HG02970 (cell line): ENCODE results near the gene CRACDL.

Experiments
- ATAC-seq: cut with Tn5 transposase; IDR thresholded peaks from one replicate; pipeline ENCODE4 v1.9.1; 2021; ENCODE audit warnings: mild to moderate bottlenecking, moderate library complexity, moderate number of reproducible peaks; ENCODE audit not compliant: unreplicated experiment, low FRiP score

CRACDL gene

DNA sequence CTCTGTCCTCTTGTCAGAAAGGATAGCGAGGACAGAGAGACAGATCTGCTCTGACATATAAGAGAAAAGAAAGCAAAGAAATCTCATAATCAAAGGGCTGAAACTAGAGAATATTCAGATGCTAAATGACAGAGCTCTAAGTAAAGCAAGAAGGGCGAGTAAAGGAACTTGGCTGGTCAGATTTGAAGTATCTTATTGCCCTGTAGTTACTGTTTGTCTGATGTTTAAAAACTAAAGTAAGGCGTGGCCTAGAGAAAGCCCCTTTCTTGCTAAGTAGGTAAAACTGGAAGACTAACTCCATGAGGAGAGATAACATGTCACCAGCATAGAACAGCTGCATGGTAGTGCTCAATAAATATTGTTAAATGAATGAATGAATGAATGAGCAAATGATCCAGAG is 70.0 kb downstream of the CRACDL start:
- no peak for ATAC-seq

DNA sequence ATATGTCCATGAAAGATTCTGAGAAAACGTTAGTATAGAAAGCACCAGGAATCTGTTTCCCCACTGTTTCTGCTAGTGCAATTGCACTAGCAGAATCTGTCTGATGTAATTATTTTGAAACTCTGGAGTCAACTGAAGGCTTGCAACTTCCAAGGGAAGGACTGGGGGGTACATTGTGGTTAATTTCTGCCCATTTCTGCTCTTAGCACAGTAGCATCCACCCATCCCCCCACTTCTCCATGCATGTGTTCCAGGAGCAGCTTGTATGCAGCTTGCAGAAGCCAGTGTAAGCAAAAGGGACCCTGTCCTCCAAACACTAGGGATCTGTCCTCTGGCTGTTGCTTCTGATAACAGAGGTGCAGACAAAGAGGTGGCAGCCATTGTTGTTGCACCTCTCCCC is 74.4 kb downstream of the CRACDL start:
- no peak for ATAC-seq

DNA sequence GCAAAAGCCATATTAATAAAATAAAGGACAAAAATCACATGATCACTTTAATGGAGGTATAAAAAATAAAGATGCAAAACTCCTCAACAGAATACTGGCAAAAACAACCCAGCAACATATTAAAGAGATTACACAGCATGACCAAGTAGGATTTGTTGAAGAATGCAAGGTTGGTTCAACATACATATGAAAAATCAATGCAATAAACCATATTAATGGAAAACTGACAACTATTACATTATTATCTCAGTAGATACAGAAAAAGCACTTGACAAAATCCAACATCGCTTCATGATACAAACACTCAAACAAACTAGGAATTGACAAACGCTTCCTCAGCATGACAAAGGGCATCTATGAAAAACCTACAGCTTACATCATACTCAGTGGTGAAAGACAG is 76.7 kb downstream of the CRACDL start:
- no peak for ATAC-seq

DNA sequence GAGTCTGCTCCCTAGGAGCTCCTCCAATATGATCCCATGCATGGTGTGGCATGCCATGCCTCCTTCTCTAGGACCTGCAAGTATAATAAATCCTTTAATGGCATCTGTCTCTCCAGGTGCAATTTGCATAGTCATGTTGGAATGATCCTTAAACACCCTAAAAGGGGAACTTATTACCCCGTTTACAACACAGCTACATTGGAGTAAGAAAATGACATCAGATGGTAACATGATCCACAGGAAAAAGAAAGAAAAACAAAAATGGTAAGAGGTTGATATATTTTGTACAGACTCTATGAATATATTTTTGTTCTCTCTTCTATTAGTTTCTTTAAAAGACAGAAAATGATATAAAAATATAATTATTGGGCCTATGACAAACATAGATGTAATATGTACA is 79.0 kb downstream of the CRACDL start:
- ATAC-seq = no peak

DNA sequence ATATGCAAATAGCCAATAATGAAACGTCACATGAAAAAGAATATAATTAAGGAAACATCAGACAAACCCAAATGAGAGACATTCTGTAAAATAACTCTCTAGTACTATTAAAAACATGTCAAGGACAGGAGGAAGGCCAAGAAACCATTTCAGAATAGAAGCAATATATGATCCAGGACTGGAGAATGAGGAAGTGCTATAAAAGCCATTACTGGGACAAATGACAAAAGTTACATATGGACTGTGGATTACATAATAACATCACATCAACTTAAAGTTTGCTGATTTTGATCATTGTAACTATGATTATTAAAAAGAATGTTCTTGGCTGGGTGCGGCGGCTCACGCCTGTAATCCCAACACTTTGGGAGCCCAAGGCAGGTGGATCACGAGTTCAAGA is 81.3 kb downstream of the CRACDL start:
- ATAC-seq = no peak

DNA sequence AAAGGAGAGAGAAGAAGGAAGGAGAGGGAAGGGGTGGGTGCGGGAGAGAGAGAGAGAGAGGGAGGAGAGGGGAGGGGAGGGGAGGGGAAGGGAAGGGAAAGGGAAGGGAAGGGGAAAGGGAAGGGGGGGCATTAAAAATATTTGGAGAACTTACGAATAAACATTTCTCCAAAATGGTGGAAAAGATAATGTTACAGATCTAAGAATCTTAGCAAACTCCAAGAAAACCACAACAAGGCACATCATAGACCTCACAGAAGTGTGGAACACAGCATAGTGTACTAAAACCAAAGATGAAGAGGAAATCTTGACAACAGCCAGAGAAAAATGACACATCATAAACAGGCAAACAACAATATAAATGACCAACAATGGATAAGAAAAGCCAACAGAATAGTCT is 83.1 kb downstream of the CRACDL start:
- no peak for ATAC-seq

DNA sequence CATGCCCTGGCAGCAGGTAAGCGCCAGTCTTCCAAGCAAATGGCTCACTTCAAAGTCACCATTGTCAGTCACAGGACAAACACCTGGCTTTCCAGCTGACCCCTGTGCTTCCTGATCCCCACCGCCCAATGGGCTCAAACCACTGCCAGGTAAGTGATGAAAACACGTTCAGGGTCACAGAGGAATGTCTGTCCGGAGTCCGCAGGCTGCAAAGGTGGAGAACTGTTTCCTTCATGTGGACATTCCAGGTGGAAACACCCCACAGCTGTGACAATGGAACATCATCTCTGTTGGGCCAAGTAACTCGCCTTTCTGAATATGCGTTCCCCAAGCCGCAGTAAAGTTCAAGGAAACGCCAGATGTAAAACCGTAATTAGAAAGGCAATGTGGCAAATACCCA is 86.0 kb downstream of the CRACDL start:
- no peak for ATAC-seq

DNA sequence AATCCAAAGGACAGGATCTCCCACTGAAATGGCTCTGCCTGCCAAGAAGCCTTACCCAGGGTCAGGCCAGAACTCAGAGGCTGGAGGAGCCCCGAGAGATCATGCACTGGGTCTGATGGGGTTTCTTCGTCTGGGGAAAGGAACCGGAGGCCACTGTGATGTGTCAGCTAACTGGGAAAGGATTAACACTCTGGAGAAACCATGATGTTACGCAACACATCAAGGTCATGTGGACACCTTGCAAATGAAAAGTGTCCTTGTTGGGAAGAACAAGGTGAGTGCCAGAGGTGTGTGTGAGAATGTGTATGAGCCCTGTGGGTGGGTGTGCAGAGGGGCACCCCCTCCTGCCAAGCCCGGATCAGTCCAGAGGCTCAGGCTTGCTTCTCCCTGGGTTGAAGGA is 86.9 kb downstream of the CRACDL start:
- no peak for ATAC-seq

DNA sequence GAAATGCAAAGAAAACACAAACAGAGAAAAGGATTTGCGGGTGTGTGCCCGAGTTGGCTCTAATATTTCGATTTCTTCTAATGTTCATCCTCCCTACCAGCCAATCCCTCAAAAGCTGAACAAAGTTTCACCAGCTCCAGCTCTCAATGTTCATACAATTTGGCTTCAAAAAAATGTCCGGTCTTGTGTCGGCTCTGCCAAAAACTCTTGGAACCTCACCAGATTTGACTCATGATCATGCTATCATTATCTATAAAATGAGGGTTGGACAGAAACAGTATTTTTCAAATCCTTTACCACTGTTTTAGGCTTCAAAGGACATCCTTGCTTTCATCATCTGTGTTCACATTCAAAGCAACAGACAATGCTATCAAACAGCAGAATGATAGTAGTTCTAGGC is 88.2 kb downstream of the CRACDL start:
- no peak for ATAC-seq

DNA sequence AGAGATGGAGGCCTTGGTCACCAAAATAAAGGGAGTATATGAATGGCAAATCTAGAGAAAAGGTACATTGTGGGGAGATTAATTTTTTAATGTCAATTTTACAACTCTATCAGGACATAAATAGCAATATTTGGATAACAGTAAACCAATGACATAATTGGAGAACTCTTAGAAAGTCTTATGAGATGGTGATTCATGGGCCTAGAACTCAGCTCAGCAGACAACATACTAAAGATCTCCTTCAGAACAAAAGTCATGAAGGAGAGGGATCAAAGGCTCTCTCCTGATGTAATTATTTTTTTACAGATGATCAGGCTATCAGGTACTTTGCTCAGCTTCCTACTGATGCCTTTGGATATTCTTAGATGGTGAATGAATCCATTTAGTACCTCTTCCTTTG is 90.0 kb downstream of the CRACDL start:
- no peak for ATAC-seq

DNA sequence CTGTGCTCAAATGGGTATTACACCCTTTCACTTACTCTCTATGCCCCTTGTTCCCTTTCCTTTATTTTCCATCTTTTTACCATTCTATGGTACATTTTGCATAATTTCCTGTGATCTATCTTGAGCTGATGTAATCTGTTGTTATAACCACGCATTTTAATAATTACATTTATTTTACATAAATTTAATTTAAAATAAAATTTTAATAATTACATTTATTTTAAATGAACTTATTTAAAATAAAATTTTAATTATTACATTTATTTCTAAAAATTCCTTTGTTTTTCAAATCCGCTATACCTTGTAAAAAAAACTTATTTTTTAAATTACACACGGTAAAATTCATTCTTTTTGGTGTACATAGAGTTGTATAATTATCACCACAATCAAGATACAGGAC is 93.9 kb downstream of the CRACDL start:
- ATAC-seq = no peak

DNA sequence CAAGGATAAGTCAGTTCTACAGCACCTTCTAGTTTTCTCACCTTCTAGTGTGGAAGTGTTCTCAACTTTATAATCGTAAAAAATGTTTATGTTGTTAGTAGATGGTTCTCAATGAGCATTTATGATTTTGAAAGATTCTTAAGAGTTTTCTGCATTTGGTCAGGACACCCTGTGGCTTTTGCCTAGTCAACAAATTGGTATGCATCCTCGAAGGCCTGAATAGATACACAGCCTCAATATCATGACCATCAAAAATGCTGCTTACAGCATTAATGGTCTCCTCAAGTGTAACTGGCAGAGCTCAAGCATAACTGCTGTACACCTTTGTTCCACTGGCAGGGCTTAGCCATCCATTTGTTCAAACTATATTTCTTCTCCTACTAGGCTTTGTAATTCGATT is 96.7 kb downstream of the CRACDL start:
- ATAC-seq = no peak

DNA sequence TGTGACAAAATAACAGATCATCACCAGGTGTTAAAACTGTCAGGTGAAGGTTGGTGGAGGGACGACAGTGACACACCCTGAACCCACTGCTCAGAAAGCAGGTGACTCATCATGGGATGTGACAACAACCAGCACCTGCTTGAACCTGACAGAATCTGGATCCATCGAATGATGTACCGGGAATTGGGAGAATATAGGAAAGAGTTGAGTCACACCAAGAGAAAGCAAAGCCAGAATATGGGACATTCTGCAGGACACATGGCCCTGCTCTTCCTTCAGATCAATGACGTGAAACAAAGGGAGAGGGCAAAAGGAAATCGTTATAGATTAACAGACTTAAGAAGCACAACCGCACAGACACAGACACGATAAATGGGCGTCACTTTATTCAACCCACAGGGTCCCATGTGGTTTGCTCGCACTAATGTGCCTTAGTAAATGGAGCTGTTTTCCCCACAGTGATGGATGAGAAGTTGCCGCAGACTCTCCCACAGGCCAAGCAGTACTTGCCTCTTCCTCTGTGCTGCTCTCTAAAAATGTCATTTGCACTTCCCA is 100.1 kb downstream of the CRACDL start:
- no peak for ATAC-seq

DNA sequence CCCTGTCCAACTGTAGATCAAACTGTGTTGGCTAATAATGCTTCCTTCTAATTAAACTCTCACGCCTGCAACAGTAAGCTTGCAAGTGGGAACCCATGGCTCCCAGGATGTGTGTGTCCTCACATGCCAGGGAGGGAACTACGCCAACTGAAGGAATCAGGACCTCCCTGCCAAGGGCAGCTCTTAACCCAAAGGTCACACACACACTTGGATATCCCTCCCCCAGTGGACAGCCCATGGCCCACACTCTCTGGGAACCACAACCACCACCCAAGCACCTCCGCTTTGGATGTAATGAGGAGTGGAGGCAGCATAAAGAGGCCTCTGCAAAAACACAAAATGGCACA is 102.1 kb downstream of the CRACDL start:
- ATAC-seq = no peak

DNA sequence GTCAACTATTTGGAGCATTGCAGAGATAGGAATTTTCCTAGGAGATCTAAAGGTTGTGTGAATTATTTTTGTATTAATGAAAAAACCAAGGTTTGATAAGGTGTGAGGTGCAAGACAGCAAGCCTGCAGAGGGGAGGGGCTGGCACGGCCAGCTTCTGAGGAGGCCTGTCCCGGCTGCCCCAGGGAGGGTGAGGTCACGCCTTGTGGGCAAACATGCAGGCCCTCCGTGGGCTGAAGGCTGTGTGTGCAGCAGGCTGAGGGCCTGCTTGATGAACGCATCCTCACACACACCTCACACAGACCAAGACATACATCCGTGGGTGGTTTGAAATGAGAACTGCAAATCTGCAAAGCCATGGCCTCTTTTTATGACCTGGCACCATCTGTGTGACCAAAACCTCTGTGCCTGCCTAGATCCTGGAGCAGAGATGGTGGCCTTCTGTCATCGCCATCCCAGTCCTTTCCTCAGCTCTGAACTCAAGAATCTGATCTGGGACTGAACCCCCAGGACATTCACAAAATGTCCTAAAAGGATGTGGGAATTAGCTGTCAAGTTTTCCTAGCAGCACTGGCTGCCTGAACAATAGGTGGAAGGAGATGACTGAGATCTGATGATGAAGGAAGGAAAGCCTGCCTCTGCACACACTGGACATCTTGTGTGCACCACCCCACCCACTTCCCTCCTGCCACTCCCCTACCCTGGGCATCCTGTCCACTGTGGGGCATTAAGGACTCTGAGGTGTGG is 102.7 kb downstream of the CRACDL start:
- no peak for ATAC-seq

DNA sequence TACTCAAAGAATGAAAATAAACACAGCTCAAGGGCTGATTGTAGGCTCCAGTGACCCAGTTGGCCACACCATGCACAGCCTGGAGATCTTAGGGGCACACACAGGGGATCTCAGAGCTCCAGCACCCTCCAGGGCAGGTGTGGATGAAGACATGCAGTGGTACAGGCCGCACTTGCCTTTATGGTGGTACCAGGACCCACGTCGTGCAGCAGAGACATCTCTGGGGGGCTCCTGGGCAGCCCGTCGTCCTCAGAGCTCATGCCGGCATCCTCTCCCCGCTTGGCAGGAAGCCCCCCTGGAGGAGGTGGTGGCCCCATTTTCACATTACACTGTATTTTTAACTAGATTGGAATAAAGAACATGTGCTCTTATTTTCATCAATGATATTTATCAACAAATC is 103.9 kb downstream of the CRACDL start:
- ATAC-seq = no peak

DNA sequence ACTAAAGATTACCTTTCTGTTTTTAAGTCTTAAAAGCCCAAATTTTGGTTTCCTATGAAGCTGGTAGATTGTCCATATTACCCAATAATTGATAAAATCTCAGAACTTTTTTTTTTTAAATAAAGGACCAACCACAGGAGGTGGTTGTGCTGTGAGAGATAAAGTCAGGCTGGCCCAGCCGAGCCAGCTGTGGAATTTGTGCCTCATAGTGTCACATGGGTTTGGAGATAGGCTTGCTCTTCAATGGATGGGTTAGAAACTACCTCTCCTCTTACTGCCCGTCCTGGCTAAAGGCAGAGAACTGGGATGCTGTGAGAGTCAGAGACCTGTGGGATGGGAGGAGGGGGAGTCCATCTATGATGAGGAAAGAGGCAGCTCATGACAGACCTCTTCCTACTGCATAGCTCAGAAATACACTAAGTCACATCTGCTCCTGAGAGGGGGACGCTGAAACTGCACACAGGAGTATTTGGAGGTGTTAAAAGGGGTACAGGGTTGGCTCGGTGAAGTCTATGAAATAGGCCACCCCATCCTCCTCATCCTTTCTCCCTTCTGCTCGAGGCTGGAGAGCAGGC is 105.4 kb downstream of the CRACDL start:
- ATAC-seq = no peak

DNA sequence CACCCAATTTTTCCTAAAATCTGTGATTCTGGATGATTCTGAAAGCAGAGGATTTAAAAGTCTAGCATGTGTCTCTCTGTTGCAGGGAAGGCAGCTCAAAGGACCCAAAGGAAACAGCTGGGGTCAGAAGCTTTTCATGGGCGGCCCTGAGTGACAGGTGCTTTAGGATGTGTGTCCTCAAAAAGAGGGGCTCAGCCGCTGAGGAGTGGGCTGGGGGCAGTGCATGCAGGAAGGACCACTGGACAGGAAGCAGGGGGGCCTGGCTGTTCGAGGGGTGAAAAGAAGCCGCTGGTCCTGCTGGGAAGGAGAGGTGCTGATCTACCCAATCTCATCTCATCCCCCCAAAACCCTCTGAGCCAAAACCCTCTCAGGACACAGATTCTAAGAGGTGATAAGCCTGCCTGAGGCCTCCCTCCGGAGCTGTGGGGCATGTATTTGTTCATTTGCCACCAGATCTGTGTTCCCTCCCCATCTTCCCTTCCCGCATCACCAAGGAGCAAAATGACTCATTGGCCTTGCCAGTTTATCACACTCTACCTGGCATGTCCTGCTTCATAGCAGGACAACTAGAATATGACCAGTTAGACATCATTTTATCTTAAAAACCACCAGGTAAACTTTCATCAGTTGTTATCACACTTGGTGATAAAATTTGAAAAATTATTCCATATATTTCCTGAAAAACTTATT is 106.3 kb downstream of the CRACDL start:
- ATAC-seq = no peak

DNA sequence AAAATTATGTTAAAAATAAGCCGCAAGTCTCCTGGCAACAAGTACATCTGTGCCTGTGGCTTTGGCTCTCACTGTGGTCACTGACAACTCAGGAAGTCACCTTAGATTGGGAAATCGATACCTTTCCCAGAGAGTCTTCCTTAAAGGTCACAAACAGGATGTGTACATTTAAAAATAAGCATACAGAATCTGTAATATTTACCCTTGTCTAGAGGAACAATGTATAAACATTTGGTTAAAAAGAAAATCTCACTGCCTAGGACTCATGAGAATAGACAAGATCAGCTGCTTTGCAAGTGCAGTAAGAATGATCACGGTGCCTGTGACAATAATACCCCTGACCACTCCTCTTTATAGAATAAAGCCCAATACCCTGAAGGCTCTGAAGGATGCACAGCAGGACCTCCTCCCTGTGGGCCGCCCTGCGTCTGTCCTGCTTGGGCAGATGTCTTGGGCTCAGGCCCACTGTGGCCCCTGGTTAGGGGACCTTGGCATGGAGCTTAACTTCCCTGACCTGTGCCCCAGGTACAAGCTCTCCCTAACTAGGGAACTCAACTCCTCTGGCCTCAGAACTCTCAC is 107.1 kb downstream of the CRACDL start:
- no peak for ATAC-seq

DNA sequence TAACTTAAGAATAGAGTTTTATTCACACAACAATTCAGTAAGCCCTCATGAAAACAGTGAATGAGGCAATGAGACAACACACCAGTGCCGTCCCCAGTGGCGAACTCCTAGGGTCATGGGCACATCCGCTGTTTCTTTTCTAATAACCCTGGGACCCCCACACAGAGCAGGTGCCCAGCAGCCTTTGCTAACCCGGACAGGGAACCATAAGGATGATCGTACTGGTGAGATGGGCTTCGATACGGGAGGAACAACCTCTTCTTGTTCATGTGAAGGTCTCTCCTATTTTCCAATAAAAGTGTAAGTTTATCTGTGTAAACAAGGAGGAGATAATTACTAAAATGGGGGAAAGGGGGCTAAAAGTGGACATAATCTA is 107.7 kb downstream of the CRACDL start:
- no peak for ATAC-seq

DNA sequence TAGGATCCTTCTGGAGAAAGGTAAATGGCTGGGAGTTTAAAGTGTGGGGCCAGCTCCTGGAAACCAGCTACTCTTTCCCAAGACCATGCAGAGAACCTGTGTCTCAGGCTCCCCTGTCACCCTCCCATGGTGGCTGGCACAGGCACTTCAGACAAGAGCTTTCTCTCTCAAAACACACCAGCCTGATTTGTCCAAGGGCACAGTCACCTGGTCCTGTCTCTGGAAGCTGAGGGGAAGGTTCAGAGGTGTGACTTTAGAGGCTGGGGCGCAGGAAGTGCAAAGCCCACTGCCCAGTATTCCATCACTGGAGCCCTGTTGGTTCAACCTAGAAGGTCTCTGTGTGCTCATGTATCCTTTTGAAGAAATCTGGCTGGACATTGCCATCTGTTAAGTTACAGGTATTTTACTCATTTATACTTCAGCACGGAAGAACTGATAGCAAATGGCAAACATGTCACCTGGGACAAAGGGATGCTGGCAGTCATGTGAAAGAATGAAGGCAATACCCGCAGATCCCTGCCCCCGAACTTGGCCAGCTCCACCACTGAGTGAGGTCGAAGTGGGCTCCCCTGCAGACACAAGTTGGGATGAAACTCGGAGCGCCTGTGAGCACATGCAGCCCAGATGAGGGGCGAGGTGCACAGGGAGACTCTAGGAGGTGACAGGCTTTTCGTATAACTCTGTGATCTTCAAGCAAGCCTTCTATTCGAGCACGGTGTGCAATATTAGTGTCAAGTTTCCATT is 108.2 kb downstream of the CRACDL start:
- ATAC-seq = no peak
